Measurements from ENCODE around the gene STRAP.

DNA sequence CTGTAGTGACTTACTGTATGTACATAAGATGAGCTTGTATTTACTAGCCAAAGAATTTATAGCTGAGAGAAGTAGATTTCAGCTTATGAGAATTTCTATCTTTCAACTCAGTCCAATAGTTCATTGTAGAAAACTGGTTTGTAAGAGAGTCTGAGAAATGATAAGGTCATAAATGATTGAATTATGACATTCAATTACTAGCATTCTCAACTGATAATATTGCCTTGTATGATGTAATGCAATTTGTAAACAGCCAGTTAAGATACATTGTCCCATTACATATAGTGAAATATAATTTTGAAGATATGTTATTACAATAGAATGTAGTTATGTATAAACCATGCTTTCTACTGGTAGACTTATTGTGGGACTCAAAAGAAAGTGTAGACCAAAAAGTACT, 42.5 kb upstream of the STRAP start:
- TF ChIP-seq, protein P1, sequence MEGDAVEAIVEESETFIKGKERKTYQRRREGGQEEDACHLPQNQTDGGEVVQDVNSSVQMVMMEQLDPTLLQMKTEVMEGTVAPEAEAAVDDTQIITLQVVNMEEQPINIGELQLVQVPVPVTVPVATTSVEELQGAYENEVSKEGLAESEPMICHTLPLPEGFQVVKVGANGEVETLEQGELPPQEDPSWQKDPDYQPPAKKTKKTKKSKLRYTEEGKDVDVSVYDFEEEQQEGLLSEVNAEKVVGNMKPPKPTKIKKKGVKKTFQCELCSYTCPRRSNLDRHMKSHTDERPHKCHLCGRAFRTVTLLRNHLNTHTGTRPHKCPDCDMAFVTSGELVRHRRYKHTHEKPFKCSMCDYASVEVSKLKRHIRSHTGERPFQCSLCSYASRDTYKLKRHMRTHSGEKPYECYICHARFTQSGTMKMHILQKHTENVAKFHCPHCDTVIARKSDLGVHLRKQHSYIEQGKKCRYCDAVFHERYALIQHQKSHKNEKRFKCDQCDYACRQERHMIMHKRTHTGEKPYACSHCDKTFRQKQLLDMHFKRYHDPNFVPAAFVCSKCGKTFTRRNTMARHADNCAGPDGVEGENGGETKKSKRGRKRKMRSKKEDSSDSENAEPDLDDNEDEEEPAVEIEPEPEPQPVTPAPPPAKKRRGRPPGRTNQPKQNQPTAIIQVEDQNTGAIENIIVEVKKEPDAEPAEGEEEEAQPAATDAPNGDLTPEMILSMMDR (conservative IDR thresholded peaks at IDR 0.05), result no peak
- no peak for TF ChIP-seq EZH2 (IDR thresholded peaks at IDR 0.05; ENCODE audit: low read depth)
